Panc1 (cell line): ENCODE measurements around the gene MRPS16. TPM values are rescaled to one million over a fixed set of nuclear protein-coding genes. Genes with fewer than 3 reads are reported as not detected.

Source experiments
- ATAC-seq: fragments of 200-7000 bp; cut with Tn5 transposase; 2 replicates; pipeline ENCODE4 v1.9.1; 2020; ENCODE audit warnings: mild to moderate bottlenecking, moderate library complexity
- BruUV-seq: library from RNA; stranded (reverse); fragments of 400-500 nt; replicated peaks from 2 replicates; lab custom pipeline; 2021; lab: Mats Ljungman, UMichigan
- CTCF ChIA-PET: fragments of 300-600 bp; sonication (Branson Sonifier 250); formaldehyde crosslinking; loops from one replicate; lab custom pipeline; 2022; ENCODE audit warnings: antibody characterized with exemption; lab: Charles Lee
- POLR2A ChIA-PET: fragments of 300-600 bp; sonication (Branson Sonifier 250); formaldehyde crosslinking; loops from one replicate; lab custom pipeline; 2022; ENCODE audit warnings: antibody characterized with exemption; lab: Charles Lee
- DNase-seq: peaks from one replicate; pipeline ENCODE4 v3.0.0-alpha.2; 2010; ENCODE audit warnings: low read depth, low spot score
- H3K27ac ChIP-seq: 2 replicates; pipeline ENCODE4 v1.5.1; 2011; ENCODE audit warnings: mild to moderate bottlenecking, low read length, inconsistent platforms
- H3K27me3 ChIP-seq: fragments of 200-500 bp; sonication (Bioruptor generic); 2 replicates; pipeline ENCODE4 v1.6.0; 2014; ENCODE audit warnings: low read length, inconsistent platforms; ENCODE audit not compliant: control insufficient read depth, insufficient read depth
- H3K36me3 ChIP-seq: fragments of 200-500 bp; sonication (Bioruptor generic); 2 replicates; pipeline ENCODE4 v1.5.1; 2014; ENCODE audit warnings: inconsistent platforms, mild to moderate bottlenecking, low read length, moderate library complexity; ENCODE audit not compliant: control insufficient read depth, insufficient read depth
- H3K4me1 ChIP-seq: 2 replicates; pipeline ENCODE4 v1.5.1; 2011; ENCODE audit warnings: inconsistent platforms, mild to moderate bottlenecking, low read length, moderate library complexity; ENCODE audit not compliant: control insufficient read depth, insufficient read depth
- H3K4me3 ChIP-seq, 2 experiments: 2 replicates each; pipeline ENCODE4 v1.5.1; 2011 to 2012; ENCODE audit warnings: low read depth in 2 of 2, low read length in 2 of 2, mild to moderate bottlenecking in 2 of 2, inconsistent platforms in 1 of 2, moderate library complexity in 1 of 2
- H3K9me3 ChIP-seq: fragments of 200-500 bp; sonication (Bioruptor generic); 2 replicates; pipeline ENCODE4 v1.5.1; 2014; ENCODE audit warnings: low read depth, mild to moderate bottlenecking, inconsistent platforms, low read length, moderate library complexity; ENCODE audit not compliant: control insufficient read depth, insufficient read depth
- POLR2AphosphoS5 ChIP-seq: IDR thresholded peaks from 2 replicates; pipeline ENCODE4 v1.6.1; 2012; ENCODE audit warnings: mild to moderate bottlenecking, low read depth, low read length, moderate library complexity
- SIN3A ChIP-seq: IDR thresholded peaks from 2 replicates; pipeline ENCODE4 v1.6.1; 2012; ENCODE audit warnings: low read depth, mild to moderate bottlenecking, low read length, moderate library complexity, borderline replicate concordance; ENCODE audit not compliant: insufficient read depth
- TCF7L2 ChIP-seq: IDR thresholded peaks from 2 replicates; pipeline ENCODE4 v1.6.1; 2011; ENCODE audit warnings: mild to moderate bottlenecking, low read depth, low read length, inconsistent platforms
- in situ Hi-C: cut with HindIII; loops from 2 replicates; pipeline ENCODE4 v1.10.0; 2016; ENCODE audit warnings: low sequenced_read_pairs, low pct_unique_long_range_greater_than_20kb
- intact Hi-C: fragments of 100-400 bp; cut with micrococcal nuclease; formaldehyde crosslinking; loops from one replicate; pipeline ENCODE4 v1.10.0; 2022; ENCODE audit not compliant: unreplicated experiment
- total RNA-seq: library from RNA; stranded (reverse); gene quantifications from one replicate; pipeline ENCODE4 v1.2.1, GENCODE V29; 2021; ENCODE audit not compliant: unreplicated experiment
- TF ChIP-seq, protein P1 (sequence below), 2 experiments: IDR thresholded peaks; 2 replicates each; pipeline ENCODE4 v1.6.1; 2011 to 2012; ENCODE audit warnings: low read depth in 2 of 2, control low read depth in 1 of 2, low read length in 1 of 2, mild to moderate bottlenecking in 1 of 2, moderate library complexity in 1 of 2; ENCODE audit not compliant: insufficient read depth in 1 of 2
- TF ChIP-seq, protein P2 (sequence below): fragments of 450-650 bp; IDR thresholded peaks from 2 replicates; pipeline ENCODE4 v1.5.1; 2017; ENCODE audit warnings: mild to moderate bottlenecking

MRPS16 gene
- total RNA-seq, 1 experiment from 2014 or later, result 199 TPM

DNA sequence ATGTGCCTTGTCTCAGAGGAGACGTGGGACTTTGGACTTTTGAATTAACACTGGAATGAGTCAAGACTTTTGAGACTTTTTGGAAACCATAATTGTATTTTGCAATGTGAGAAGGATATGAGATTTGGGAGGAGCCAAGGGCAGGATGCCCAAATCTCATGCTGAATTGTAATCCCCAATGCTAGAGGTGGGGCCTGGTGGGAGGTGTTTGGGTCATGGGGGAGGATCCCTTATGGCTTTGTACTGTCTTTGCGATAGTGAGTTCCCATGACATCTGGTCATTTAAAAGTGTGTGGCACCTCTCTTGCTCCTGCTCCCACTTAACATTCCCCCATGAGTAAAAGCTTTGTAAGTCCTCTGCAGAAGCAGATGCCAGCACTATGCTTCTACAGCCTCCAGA lies 44.6 kb downstream of the MRPS16 start:
- BruUV-seq, result no TSS peak
- ATAC-seq, result no peak
- DNase-seq, result no peak
- no peaks in the 10 kb centered on the region for H3K27me3 ChIP-seq
- H3K9me3 ChIP-seq, result no peaks in the 10 kb centered on the region
- CTCF ChIA-PET, result no interaction called here
- H3K27ac ChIP-seq, result no peak overlapping the region
- no peaks in the 10 kb centered on the region for H3K4me1 ChIP-seq
- intact Hi-C loops (no loop called here), in situ Hi-C loops (no loop called here)
- TF ChIP-seq POLR2AphosphoS5, result no peak
- TF ChIP-seq, protein P1, sequence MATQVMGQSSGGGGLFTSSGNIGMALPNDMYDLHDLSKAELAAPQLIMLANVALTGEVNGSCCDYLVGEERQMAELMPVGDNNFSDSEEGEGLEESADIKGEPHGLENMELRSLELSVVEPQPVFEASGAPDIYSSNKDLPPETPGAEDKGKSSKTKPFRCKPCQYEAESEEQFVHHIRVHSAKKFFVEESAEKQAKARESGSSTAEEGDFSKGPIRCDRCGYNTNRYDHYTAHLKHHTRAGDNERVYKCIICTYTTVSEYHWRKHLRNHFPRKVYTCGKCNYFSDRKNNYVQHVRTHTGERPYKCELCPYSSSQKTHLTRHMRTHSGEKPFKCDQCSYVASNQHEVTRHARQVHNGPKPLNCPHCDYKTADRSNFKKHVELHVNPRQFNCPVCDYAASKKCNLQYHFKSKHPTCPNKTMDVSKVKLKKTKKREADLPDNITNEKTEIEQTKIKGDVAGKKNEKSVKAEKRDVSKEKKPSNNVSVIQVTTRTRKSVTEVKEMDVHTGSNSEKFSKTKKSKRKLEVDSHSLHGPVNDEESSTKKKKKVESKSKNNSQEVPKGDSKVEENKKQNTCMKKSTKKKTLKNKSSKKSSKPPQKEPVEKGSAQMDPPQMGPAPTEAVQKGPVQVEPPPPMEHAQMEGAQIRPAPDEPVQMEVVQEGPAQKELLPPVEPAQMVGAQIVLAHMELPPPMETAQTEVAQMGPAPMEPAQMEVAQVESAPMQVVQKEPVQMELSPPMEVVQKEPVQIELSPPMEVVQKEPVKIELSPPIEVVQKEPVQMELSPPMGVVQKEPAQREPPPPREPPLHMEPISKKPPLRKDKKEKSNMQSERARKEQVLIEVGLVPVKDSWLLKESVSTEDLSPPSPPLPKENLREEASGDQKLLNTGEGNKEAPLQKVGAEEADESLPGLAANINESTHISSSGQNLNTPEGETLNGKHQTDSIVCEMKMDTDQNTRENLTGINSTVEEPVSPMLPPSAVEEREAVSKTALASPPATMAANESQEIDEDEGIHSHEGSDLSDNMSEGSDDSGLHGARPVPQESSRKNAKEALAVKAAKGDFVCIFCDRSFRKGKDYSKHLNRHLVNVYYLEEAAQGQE (IDR thresholded peaks at IDR 0.05; ENCODE audit: insufficient read depth in 1 of 2, low read depth in 2 of 2, low read length in 1 of 2), result no peak
- TF ChIP-seq, protein P2, sequence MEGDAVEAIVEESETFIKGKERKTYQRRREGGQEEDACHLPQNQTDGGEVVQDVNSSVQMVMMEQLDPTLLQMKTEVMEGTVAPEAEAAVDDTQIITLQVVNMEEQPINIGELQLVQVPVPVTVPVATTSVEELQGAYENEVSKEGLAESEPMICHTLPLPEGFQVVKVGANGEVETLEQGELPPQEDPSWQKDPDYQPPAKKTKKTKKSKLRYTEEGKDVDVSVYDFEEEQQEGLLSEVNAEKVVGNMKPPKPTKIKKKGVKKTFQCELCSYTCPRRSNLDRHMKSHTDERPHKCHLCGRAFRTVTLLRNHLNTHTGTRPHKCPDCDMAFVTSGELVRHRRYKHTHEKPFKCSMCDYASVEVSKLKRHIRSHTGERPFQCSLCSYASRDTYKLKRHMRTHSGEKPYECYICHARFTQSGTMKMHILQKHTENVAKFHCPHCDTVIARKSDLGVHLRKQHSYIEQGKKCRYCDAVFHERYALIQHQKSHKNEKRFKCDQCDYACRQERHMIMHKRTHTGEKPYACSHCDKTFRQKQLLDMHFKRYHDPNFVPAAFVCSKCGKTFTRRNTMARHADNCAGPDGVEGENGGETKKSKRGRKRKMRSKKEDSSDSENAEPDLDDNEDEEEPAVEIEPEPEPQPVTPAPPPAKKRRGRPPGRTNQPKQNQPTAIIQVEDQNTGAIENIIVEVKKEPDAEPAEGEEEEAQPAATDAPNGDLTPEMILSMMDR, result no peak
- no peak overlapping the region for H3K4me3 ChIP-seq
- POLR2A ChIA-PET, result no interaction called here
- H3K36me3 ChIP-seq, result no peaks in the 10 kb centered on the region

- Histone ChIP-seq H3K9me3 (no peaks in the 10 kb centered on the region), H3K4me1 (no peaks in the 10 kb centered on the region), H3K4me3 (no peak overlapping the region), H3K27me3 (no peaks in the 10 kb centered on the region), H3K27ac (no peak overlapping the region), H3K36me3 (no peaks in the 10 kb centered on the region)
- no peak for DNase-seq
- POLR2A ChIA-PET, result no interaction called here
- in situ Hi-C loops, result no loop called here
- intact Hi-C loops, result no loop called here
- CTCF ChIA-PET, result no interaction called here
- no peak for ATAC-seq
- no peak for TF ChIP-seq POLR2AphosphoS5
- TF ChIP-seq, protein P2, result no peak
- no peak for TF ChIP-seq TCF7L2
- TF ChIP-seq SIN3A, result no peak
- TF ChIP-seq, protein P1 (IDR thresholded peaks at IDR 0.05; ENCODE audit: insufficient read depth in 1 of 2, low read depth in 2 of 2, low read length in 1 of 2), result no peak
- no TSS peak for BruUV-seq
Observed at GRCh38 chr10:73206385-73206784, 46.1 kb downstream of the MRPS16 start.
